ENCODE data around the gene PPME1.

PPME1 gene

GRCh38 chr11:74249496-74249895 is 78.4 kb downstream of the PPME1 start:
- no peak for DNase-seq (ENCODE audit: low read depth, low spot score)
- H3K27me3 ChIP-seq (ENCODE audit: insufficient read depth, insufficient read length): no peaks in the 10 kb centered on the region
- TF ChIP-seq SUZ12 (IDR thresholded peaks at IDR 0.05; ENCODE audit: extremely low read depth, insufficient read depth, insufficient read length): no peak
- no peak for TF ChIP-seq YY1 (IDR thresholded peaks at IDR 0.05; ENCODE audit: insufficient read depth, insufficient read length)
- no peak for TF ChIP-seq ZNF274 (IDR thresholded peaks at IDR 0.05; ENCODE audit: low read depth, low read length)
- no peak overlapping the region for H3K4me3 ChIP-seq (ENCODE audit: insufficient read length, low read depth)
- H3K9ac ChIP-seq (ENCODE audit: insufficient read length, low read depth): no peak overlapping the region
- no peaks in the 10 kb centered on the region for H3K9me3 ChIP-seq (ENCODE audit: insufficient read depth, low read length)
- H3K4me1 ChIP-seq (ENCODE audit: insufficient read depth, insufficient read length): no peaks in the 10 kb centered on the region
- peaks cover 58% of the 10 kb centered on the region for H3K36me3 ChIP-seq (ENCODE audit: insufficient read depth, insufficient read length, low read length)

DNA sequence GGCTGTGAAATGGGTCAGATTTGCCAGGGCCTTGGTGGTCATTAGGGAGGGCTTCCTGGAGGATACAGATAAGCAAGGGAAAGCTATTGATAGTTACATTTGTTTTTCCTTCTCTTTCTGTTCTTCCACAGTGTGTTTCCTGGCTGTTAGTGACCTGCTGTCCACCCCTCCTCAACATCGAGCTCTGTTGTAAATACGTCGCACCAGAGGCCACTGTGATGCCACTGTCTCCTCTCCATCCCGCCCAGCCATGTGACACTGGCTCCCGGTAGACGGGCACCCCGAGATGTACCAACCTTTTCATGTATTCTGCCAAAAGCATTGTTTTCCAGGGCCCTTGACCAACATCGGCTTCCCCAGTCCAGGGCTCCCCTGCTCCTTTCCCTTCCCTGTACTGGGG is 82.3 kb downstream of the PPME1 start:
- Histone ChIP-seq H3K9me3 (ENCODE audit: insufficient read depth, low read length) (no peaks in the 10 kb centered on the region), H3K27me3 (ENCODE audit: insufficient read depth, insufficient read length) (no peaks in the 10 kb centered on the region), H3K36me3 (ENCODE audit: insufficient read depth, insufficient read length, low read length) (peaks cover 47% of the 10 kb centered on the region), H3K9ac (ENCODE audit: insufficient read length, low read depth) (no peak overlapping the region), H3K4me1 (ENCODE audit: insufficient read depth, insufficient read length) (no peaks in the 10 kb centered on the region), H3K4me3 (ENCODE audit: insufficient read length, low read depth) (no peak overlapping the region)
- no peak for DNase-seq (ENCODE audit: low read depth, low spot score)
- TF ChIP-seq SUZ12 (IDR thresholded peaks at IDR 0.05; ENCODE audit: extremely low read depth, insufficient read depth, insufficient read length): no peak
- no peak for TF ChIP-seq ZNF274 (IDR thresholded peaks at IDR 0.05; ENCODE audit: low read depth, low read length)
- no peak for TF ChIP-seq YY1 (IDR thresholded peaks at IDR 0.05; ENCODE audit: insufficient read depth, insufficient read length)

GRCh38 chr11:74255741-74256375 is 84.8 kb downstream of the PPME1 start:
- Histone ChIP-seq H3K36me3 (ENCODE audit: insufficient read depth, insufficient read length, low read length) (peaks cover 39% of the 10 kb centered on the region), H3K9ac (ENCODE audit: insufficient read length, low read depth) (no peak overlapping the region), H3K9me3 (ENCODE audit: insufficient read depth, low read length) (peaks cover 3% of the 10 kb centered on the region; the same call in 1 of the 2 replicates), H3K4me1 (ENCODE audit: insufficient read depth, insufficient read length) (no peaks in the 10 kb centered on the region), H3K4me3 (ENCODE audit: insufficient read length, low read depth) (no peak overlapping the region), H3K27me3 (ENCODE audit: insufficient read depth, insufficient read length) (no peaks in the 10 kb centered on the region)
- DNase-seq (ENCODE audit: low read depth, low spot score): peak; percentile 47
- no peak for TF ChIP-seq SUZ12 (IDR thresholded peaks at IDR 0.05; ENCODE audit: extremely low read depth, insufficient read depth, insufficient read length)
- TF ChIP-seq YY1 (IDR thresholded peaks at IDR 0.05; ENCODE audit: insufficient read depth, insufficient read length): no peak
- TF ChIP-seq ZNF274 (IDR thresholded peaks at IDR 0.05; ENCODE audit: low read depth, low read length): no peak

- TF ChIP-seq YY1 (IDR thresholded peaks at IDR 0.05; ENCODE audit: insufficient read depth, insufficient read length): no peak
- no peak for TF ChIP-seq SUZ12 (IDR thresholded peaks at IDR 0.05; ENCODE audit: extremely low read depth, insufficient read depth, insufficient read length)
- no peak for TF ChIP-seq ZNF274 (IDR thresholded peaks at IDR 0.05; ENCODE audit: low read depth, low read length)
- Histone ChIP-seq H3K27me3 (ENCODE audit: insufficient read depth, insufficient read length) (no peaks in the 10 kb centered on the region), H3K9ac (ENCODE audit: insufficient read length, low read depth) (no peak overlapping the region), H3K4me3 (ENCODE audit: insufficient read length, low read depth) (no peak overlapping the region), H3K36me3 (ENCODE audit: insufficient read depth, insufficient read length, low read length) (peaks cover 32% of the 10 kb centered on the region), H3K4me1 (ENCODE audit: insufficient read depth, insufficient read length) (no peaks in the 10 kb centered on the region), H3K9me3 (ENCODE audit: insufficient read depth, low read length) (peaks cover 10% of the 10 kb centered on the region; the same call in 1 of the 2 replicates)
- DNase-seq (ENCODE audit: low read depth, low spot score): no peak
These were observed 85.5 kb downstream of the PPME1 start for GRCh38 chr11:74256378-74257133.

- H3K27me3 ChIP-seq (ENCODE audit: insufficient read depth, insufficient read length): no peaks in the 10 kb centered on the region
- DNase-seq (ENCODE audit: low read depth, low spot score): no peak
- H3K4me3 ChIP-seq (ENCODE audit: insufficient read length, low read depth): no peak overlapping the region
- H3K9me3 ChIP-seq (ENCODE audit: insufficient read depth, low read length): peaks cover 11% of the 10 kb centered on the region; the same call in 1 of the 2 replicates
- H3K36me3 ChIP-seq (ENCODE audit: insufficient read depth, insufficient read length, low read length): peaks cover 23% of the 10 kb centered on the region
- no peak overlapping the region for H3K9ac ChIP-seq (ENCODE audit: insufficient read length, low read depth)
- H3K4me1 ChIP-seq (ENCODE audit: insufficient read depth, insufficient read length): no peaks in the 10 kb centered on the region
- TF ChIP-seq YY1 (IDR thresholded peaks at IDR 0.05; ENCODE audit: insufficient read depth, insufficient read length) (no peak), ZNF274 (IDR thresholded peaks at IDR 0.05; ENCODE audit: low read depth, low read length) (no peak), SUZ12 (IDR thresholded peaks at IDR 0.05; ENCODE audit: extremely low read depth, insufficient read depth, insufficient read length) (no peak)
These were observed 87.0 kb downstream of the PPME1 start for GRCh38 chr11:74257959-74258553.

- no peaks in the 10 kb centered on the region for H3K27me3 ChIP-seq (ENCODE audit: insufficient read depth, insufficient read length)
- H3K9ac ChIP-seq (ENCODE audit: insufficient read length, low read depth): no peak overlapping the region
- H3K4me3 ChIP-seq (ENCODE audit: insufficient read length, low read depth): no peak overlapping the region
- H3K9me3 ChIP-seq (ENCODE audit: insufficient read depth, low read length): peaks cover 11% of the 10 kb centered on the region; the same call in 1 of the 2 replicates
- no peaks in the 10 kb centered on the region for H3K36me3 ChIP-seq (ENCODE audit: insufficient read depth, insufficient read length, low read length)
- DNase-seq (ENCODE audit: low read depth, low spot score): no peak
- TF ChIP-seq ZNF274 (IDR thresholded peaks at IDR 0.05; ENCODE audit: low read depth, low read length) (no peak), SUZ12 (IDR thresholded peaks at IDR 0.05; ENCODE audit: extremely low read depth, insufficient read depth, insufficient read length) (no peak), YY1 (IDR thresholded peaks at IDR 0.05; ENCODE audit: insufficient read depth, insufficient read length) (no peak)
- H3K4me1 ChIP-seq (ENCODE audit: insufficient read depth, insufficient read length): no peaks in the 10 kb centered on the region
These were observed 91.6 kb downstream of the PPME1 start for GRCh38 chr11:74262725-74263124.

DNA sequence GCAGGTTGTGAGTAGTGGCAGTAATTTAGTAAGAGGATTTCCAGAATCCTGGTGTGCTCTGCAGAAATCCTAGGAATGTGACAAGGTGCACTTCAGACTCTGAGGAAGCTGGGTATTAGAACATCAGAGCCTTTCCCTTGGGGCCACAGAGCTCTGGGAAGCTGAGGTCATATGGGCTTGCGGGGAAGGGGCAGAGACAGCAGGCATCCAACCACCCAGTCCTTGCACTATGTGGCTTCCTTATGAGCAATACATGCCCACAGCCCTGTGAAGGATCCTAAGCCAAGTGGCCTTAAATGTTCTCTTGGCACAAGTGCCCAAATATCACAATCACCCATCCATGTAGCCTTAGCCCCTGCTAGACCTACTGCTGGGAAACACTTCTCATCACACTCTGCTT is 94.2 kb downstream of the PPME1 start:
- Histone ChIP-seq H3K4me1 (ENCODE audit: insufficient read depth, insufficient read length) (no peaks in the 10 kb centered on the region), H3K9me3 (ENCODE audit: insufficient read depth, low read length) (peaks cover 11% of the 10 kb centered on the region; the same call in 1 of the 2 replicates), H3K9ac (ENCODE audit: insufficient read length, low read depth) (no peak overlapping the region), H3K36me3 (ENCODE audit: insufficient read depth, insufficient read length, low read length) (no peaks in the 10 kb centered on the region), H3K27me3 (ENCODE audit: insufficient read depth, insufficient read length) (no peaks in the 10 kb centered on the region), H3K4me3 (ENCODE audit: insufficient read length, low read depth) (no peak overlapping the region)
- TF ChIP-seq ZNF274 (IDR thresholded peaks at IDR 0.05; ENCODE audit: low read depth, low read length) (no peak), SUZ12 (IDR thresholded peaks at IDR 0.05; ENCODE audit: extremely low read depth, insufficient read depth, insufficient read length) (no peak), YY1 (IDR thresholded peaks at IDR 0.05; ENCODE audit: insufficient read depth, insufficient read length) (no peak)
- no peak for DNase-seq (ENCODE audit: low read depth, low spot score)

All from NT2/D1 (cell line).